Smooth muscle cell (in vitro differentiated cells): ENCODE measurements around the gene GLG1. TPM values are rescaled to one million over a fixed set of nuclear protein-coding genes. Genes with fewer than 3 reads are reported as not detected.
"Not testable (repeated sequence)": the region's sequence is repeated elsewhere in the genome, so short reads cannot be mapped to it uniquely, and the experiment has no call there.

Experiments
- DNase-seq: peaks from one replicate; lab custom pipeline; 2025; ENCODE audit not compliant: unreplicated experiment; lab: John Stamatoyannopoulos, UW
- H2AFZ ChIP-seq: fragments of 200-600 bp; sonication (generic); 2 replicates; pipeline ENCODE4 v1.6.0; 2016; ENCODE audit warnings: antibody characterized with exemption, low read depth, mild to moderate bottlenecking
- H3F3A ChIP-seq: fragments of 200-600 bp; sonication (generic); 2 replicates; pipeline ENCODE4 v1.6.0; 2017; ENCODE audit warnings: antibody characterized with exemption, low read depth
- H3K27ac ChIP-seq: fragments of 200-600 bp; sonication (generic); 2 replicates; pipeline ENCODE4 v1.5.1; 2016; ENCODE audit warnings: low read depth, mild to moderate bottlenecking
- H3K27me3 ChIP-seq: fragments of 200-600 bp; sonication (generic); 2 replicates; pipeline ENCODE4 v1.6.1; 2016; ENCODE audit warnings: low read depth, mild to moderate bottlenecking
- H3K36me3 ChIP-seq: fragments of 200-600 bp; sonication (generic); 2 replicates; pipeline ENCODE4 v1.5.1; 2016; ENCODE audit warnings: low read depth
- H3K4me1 ChIP-seq: fragments of 200-600 bp; sonication (generic); 2 replicates; pipeline ENCODE4 v1.5.1; 2016; ENCODE audit warnings: low read depth
- H3K4me2 ChIP-seq: fragments of 200-600 bp; sonication (generic); 2 replicates; pipeline ENCODE4 v1.6.0; 2016; ENCODE audit warnings: mild to moderate bottlenecking
- H3K4me3 ChIP-seq: fragments of 200-600 bp; sonication (generic); 2 replicates; pipeline ENCODE4 v1.5.1; 2016; ENCODE audit warnings: mild to moderate bottlenecking
- H3K79me2 ChIP-seq: fragments of 200-600 bp; sonication (generic); 2 replicates; pipeline ENCODE4 v1.6.0; 2016; ENCODE audit warnings: low read depth, mild to moderate bottlenecking
- H3K9ac ChIP-seq: fragments of 200-600 bp; sonication (generic); 2 replicates; pipeline ENCODE4 v1.6.0; 2016; ENCODE audit warnings: low read depth
- H3K9me3 ChIP-seq: fragments of 200-600 bp; sonication (generic); replicated peaks from 2 replicates; pipeline ENCODE4 v1.5.1; 2016; ENCODE audit warnings: low read depth
- H4K20me1 ChIP-seq: fragments of 200-600 bp; sonication (generic); 2 replicates; pipeline ENCODE4 v1.6.0; 2016; ENCODE audit warnings: low read depth
- WGBS: methylation state at CpG from one replicate; pipeline ENCODE4 v1.1.7; 2016; ENCODE audit warnings: low lambda C conversion rate; 5-methylcytosine and 5-hydroxymethylcytosine counted together
- polyA plus RNA-seq: library from polyadenylated mRNA; unstranded; fragments of >200 nt; fragmentation: Nextera tagmentation; extraction: Ambion mirVana; gene quantifications from 2 replicates; pipeline ENCODE4 v1.2.1, GENCODE V29; 2016
- small RNA-seq: library from RNA; depleted of rRNA; stranded (forward); fragments of <200 nt; gene quantifications from one replicate; pipeline ENCODE3, GENCODE V24; 2014
- total RNA-seq: library from RNA; depleted of rRNA; stranded (reverse); fragments of >200 nt; gene quantifications from 2 replicates; pipeline ENCODE4 v1.2.3, GENCODE V29; 2014

The GLG1 gene
- total and polyA plus RNA-seq, 2 experiments from 2014 or later, result 131 to 140 TPM

GRCh38 chr16:74400238-74400637, 206.7 kb downstream of the GLG1 start:
- H4K20me1 ChIP-seq, H3K9me3 ChIP-seq, H3F3A ChIP-seq, H3K79me2 ChIP-seq, H3K4me1 ChIP-seq, H2AFZ ChIP-seq, H3K36me3 ChIP-seq, H3K27me3 ChIP-seq, H3K9ac ChIP-seq, DNase-seq, H3K4me3 ChIP-seq, H3K27ac ChIP-seq, H3K4me2 ChIP-seq: not testable (repeated sequence)
- 95% methylated on average over 3 of the region's 4 CpGs for WGBS

GRCh38 chr16:74398212-74398895, 208.6 kb downstream of the GLG1 start:
- H3K27ac ChIP-seq, H3K4me1 ChIP-seq, H3K4me3 ChIP-seq, DNase-seq, H3K79me2 ChIP-seq, H3K9me3 ChIP-seq, H3F3A ChIP-seq, H3K4me2 ChIP-seq, H3K27me3 ChIP-seq, H3K9ac ChIP-seq, H2AFZ ChIP-seq, H4K20me1 ChIP-seq, H3K36me3 ChIP-seq: not testable (repeated sequence)
- WGBS, result 81% methylated on average over 12 of the region's 15 CpGs

Small RNA genes lying within 50 kb of the gene (small RNA-seq; reads per million reads assigned to genes)
- gene RF00019 (not detected), gene RNU6-237P (not detected)

Other genes with a start within 250 kb of the GLG1 start
- 0.76 and 3.1 TPM in 2 replicates for gene NPIPB15, start 230.8 kb downstream of the GLG1 start, total RNA-seq
- 5.0 and 5.2 TPM in 2 replicates for gene NPIPB15, start 230.8 kb downstream of the GLG1 start, polyA plus RNA-seq
- gene CLEC18B, start 185.6 kb downstream of the GLG1 start, total RNA-seq, result 1.4 and 1.6 TPM in 2 replicates
- 0.87 and 2.9 TPM in 2 replicates for gene CLEC18B, start 185.6 kb downstream of the GLG1 start, polyA plus RNA-seq
- 12.8 and 13.9 TPM in 2 replicates for gene RFWD3, start 59.8 kb upstream of the GLG1 start, total RNA-seq
- gene RFWD3, start 59.8 kb upstream of the GLG1 start, polyA plus RNA-seq, result 8.4 and 10.0 TPM in 2 replicates
- 4.6 and 6.0 TPM in 2 replicates for gene MLKL, start 93.7 kb upstream of the GLG1 start, total RNA-seq
- gene MLKL, start 93.7 kb upstream of the GLG1 start, polyA plus RNA-seq, result 4.3 and 10.2 TPM in 2 replicates
- gene FA2H, start 167.7 kb upstream of the GLG1 start, total RNA-seq, result not detected in 2 replicates
- gene FA2H, start 167.7 kb upstream of the GLG1 start, polyA plus RNA-seq, result not detected in 2 replicates